Right atrium auricular region (tissue), 2 donors: ENCODE data around the gene RIOK2. TPM values are rescaled to one million over a fixed set of nuclear protein-coding genes. Genes with fewer than 3 reads are reported as not detected.

ENCODE experiments used
- DNase-seq: peaks from one replicate; pipeline ENCODE4 v3.0.0-alpha.2; 2019; ENCODE audit warnings: low spot score
- H3K27ac ChIP-seq, 2 donors: fragments of 200-600 bp; sonication (generic); 1 replicate in 1 of 2; 2 replicates in 1 of 2; pipeline ENCODE4 v1.5.1; 2016 to 2019
- H3K27me3 ChIP-seq, 2 donors: fragments of 200-600 bp; sonication (generic); one replicate each; pipeline versions ENCODE4 v1.5.1 to v1.6.0; 2017 to 2019
- H3K36me3 ChIP-seq: fragments of 200-600 bp; sonication (generic); one replicate; pipeline ENCODE4 v1.5.1; 2016
- H3K4me1 ChIP-seq, 2 donors: fragments of 200-600 bp; sonication (generic); one replicate each; pipeline versions ENCODE4 v1.5.1 to v1.6.0; 2017 to 2019
- H3K4me3 ChIP-seq, 2 donors: fragments of 200-600 bp; sonication (generic); 1 replicate in 1 of 2; 2 replicates in 1 of 2; pipeline ENCODE4 v1.5.1; 2017 to 2019; ENCODE audit warnings: mild to moderate bottlenecking in 1 of 2, moderate library complexity in 1 of 2
- H3K9me3 ChIP-seq, 2 donors: fragments of 200-600 bp; sonication (generic); one replicate each; pipeline ENCODE4 v1.5.1; 2019
- total RNA-seq, 2 donors: library from RNA; depleted of rRNA; stranded (reverse); fragments of >200 nt; gene quantifications; one replicate each; pipeline ENCODE4 v1.1.0, GENCODE V29; 2016
- TF ChIP-seq, protein P1 (sequence below), 2 donors: fragments of 200-600 bp; sonication (generic); IDR thresholded peaks; one replicate each; pipeline ENCODE4 v1.5.1; 2019; ENCODE audit warnings: antibody characterized with exemption in 2 of 2

RIOK2 gene
- total RNA-seq, 2 donors from 2014 or later = 19.2 to 20.4 TPM

DNA sequence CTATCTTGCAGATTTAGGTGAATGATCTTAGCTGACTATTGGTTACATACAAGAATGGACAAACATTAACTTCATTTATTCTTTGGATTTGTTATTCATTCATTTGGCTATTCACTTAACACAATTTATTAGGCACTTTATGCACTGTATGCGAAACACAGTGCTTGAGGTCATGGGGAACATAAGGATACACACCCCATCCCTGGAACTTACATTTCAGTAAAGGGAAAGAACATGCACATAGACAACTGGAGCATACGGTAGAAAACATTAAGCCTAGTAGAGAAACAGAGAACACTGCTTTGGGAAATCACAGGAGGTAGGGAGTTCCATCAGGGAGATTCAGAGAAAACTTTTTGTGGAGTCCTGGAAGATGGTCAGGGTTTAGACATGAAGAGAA lies 62.9 kb downstream of the RIOK2 start:
- TF ChIP-seq, protein P1, sequence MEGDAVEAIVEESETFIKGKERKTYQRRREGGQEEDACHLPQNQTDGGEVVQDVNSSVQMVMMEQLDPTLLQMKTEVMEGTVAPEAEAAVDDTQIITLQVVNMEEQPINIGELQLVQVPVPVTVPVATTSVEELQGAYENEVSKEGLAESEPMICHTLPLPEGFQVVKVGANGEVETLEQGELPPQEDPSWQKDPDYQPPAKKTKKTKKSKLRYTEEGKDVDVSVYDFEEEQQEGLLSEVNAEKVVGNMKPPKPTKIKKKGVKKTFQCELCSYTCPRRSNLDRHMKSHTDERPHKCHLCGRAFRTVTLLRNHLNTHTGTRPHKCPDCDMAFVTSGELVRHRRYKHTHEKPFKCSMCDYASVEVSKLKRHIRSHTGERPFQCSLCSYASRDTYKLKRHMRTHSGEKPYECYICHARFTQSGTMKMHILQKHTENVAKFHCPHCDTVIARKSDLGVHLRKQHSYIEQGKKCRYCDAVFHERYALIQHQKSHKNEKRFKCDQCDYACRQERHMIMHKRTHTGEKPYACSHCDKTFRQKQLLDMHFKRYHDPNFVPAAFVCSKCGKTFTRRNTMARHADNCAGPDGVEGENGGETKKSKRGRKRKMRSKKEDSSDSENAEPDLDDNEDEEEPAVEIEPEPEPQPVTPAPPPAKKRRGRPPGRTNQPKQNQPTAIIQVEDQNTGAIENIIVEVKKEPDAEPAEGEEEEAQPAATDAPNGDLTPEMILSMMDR (IDR thresholded peaks at IDR 0.05) = no peak
- H3K9me3 ChIP-seq = no peaks in the 10 kb centered on the region
- no peak overlapping the region for H3K27ac ChIP-seq
- no peaks in the 10 kb centered on the region for H3K27me3 ChIP-seq
- DNase-seq = no peak
- no peaks in the 10 kb centered on the region for H3K4me1 ChIP-seq
- no peak overlapping the region for H3K4me3 ChIP-seq
- no peaks in the 10 kb centered on the region for H3K36me3 ChIP-seq

DNA sequence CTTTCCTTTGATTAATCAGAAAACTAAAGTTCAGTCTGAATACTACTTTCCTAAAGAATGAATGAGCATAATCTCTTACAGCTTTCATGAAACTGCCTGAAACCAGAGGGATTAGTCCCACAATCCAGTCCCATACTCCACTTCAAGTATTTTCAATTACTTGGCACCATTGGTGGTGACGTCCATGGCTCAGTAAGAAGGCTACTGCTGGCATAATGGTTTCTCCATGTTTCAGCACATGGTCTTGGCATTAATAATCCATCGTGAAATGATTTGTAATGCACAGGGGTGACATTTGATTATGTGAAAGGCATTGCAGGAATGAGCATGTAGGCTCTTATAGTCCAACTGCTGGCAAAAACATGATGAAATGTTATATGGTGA lies 64.0 kb downstream of the RIOK2 start:
- no peaks in the 10 kb centered on the region for H3K27me3 ChIP-seq
- H3K9me3 ChIP-seq = no peaks in the 10 kb centered on the region
- H3K4me3 ChIP-seq = no peak overlapping the region
- H3K36me3 ChIP-seq = no peaks in the 10 kb centered on the region
- H3K4me1 ChIP-seq = no peaks in the 10 kb centered on the region
- DNase-seq = no peak
- H3K27ac ChIP-seq = no peak overlapping the region
- TF ChIP-seq, protein P1 (IDR thresholded peaks at IDR 0.05) = no peak

DNA sequence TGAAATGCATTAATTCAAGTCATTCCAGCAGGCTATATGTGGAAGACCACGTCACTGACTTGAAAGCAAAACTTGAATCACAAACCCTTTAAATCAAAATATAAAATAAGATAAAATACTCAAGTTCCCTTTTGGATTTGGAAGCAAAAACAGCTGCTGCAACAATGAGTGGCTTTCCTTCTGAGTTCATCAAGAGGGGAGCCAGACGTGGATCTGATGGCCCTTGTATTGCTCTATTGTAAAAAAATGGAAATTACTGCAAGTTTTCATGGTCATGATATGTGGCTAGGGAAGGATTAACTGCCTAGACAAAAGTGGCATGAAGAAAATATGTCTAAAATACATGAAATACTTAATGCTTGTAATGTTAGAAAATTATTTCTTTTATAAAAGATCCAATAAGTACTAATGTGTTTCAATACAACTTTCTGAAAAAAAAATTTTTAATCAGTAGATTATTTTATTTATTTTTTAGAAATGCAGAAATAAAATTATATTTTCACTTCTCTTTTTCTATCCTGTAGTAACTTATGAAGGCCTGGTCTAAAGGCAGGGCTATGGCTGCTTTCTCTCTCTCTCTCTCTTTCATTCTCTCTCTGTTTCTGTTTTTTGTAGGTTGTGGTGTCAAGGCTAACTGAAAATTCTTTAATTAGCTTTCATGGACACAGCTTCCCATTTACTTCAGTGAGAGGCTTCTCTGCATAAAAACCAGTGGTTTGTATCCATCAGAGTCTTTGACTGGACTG lies 64.6 kb downstream of the RIOK2 start:
- no peaks in the 10 kb centered on the region for H3K27me3 ChIP-seq
- DNase-seq = no peak
- H3K4me3 ChIP-seq = no peak overlapping the region
- H3K36me3 ChIP-seq = no peaks in the 10 kb centered on the region
- H3K27ac ChIP-seq = no peak overlapping the region
- H3K9me3 ChIP-seq = no peaks in the 10 kb centered on the region
- no peaks in the 10 kb centered on the region for H3K4me1 ChIP-seq
- TF ChIP-seq, protein P1 (IDR thresholded peaks at IDR 0.05) = no peak

DNA sequence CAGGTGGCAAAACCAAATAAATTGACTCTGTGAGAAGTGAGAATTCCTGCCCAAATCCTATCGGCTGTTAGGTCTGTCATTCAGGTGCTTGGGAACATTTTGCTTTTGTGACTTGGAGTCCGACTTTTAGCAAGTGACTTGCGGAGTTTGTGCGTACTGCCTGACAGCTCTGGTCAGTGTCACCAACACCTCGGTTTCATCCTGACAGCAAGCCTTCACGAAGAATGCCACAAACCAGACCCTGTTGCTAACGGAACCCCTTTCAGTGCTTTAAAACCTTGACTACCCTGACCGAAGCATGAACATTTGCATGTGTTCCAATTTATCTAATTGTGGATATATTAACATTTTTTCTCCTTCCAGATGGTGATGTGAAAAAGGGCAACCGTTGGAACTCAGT lies 67.1 kb downstream of the RIOK2 start:
- no peaks in the 10 kb centered on the region for H3K27me3 ChIP-seq
- H3K36me3 ChIP-seq = no peaks in the 10 kb centered on the region
- no peaks in the 10 kb centered on the region for H3K4me1 ChIP-seq
- H3K9me3 ChIP-seq = no peaks in the 10 kb centered on the region
- no peak overlapping the region for H3K4me3 ChIP-seq
- DNase-seq = no peak
- peak overlapping the region; percentile 46 to 78 for H3K27ac ChIP-seq
- TF ChIP-seq, protein P1 (IDR thresholded peaks at IDR 0.05) = no peak

DNA sequence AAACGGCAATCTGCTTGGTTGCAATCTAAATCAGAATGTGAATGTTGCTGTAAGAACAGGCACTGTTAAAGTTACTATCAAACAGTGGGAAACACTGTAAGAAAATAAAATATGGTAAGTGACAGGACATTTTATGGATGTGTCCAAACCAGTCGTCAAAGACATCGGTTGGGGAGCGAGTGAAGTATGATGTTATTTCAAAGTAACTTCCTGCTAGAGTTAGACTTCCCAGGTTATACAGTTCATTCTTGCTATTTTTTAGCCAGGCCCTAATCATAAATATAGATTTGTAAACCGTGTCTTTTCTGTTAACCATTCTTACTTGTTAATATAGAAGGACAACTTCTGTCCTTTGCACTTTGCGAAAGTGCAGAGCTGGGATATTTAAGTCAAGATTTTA lies 70.8 kb downstream of the RIOK2 start:
- Histone ChIP-seq H3K27me3 (no peaks in the 10 kb centered on the region), H3K4me1 (no peaks in the 10 kb centered on the region), H3K9me3 (no peaks in the 10 kb centered on the region), H3K36me3 (no peaks in the 10 kb centered on the region), H3K4me3 (no peak overlapping the region), H3K27ac (no peak overlapping the region)
- no peak for DNase-seq
- TF ChIP-seq, protein P1 (IDR thresholded peaks at IDR 0.05) = no peak

DNA sequence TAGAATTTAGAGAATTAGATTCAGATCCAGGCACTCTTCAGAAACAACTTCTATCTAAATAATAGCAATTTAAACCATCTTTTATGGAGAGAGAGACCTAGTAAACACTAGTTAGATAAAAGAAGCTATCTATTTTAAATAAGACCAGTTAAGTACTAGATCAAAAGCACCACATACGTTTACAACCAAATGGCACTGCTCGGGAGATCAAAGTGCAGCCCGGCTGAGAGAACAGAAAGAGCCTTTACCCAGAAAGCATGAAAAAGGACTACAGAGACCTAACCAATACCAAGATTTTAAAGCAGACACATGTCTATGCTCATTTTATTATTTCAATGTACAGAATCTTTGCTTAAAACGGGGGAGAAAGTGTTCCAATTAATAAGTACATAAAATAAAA lies 71.4 kb downstream of the RIOK2 start:
- no peak for DNase-seq
- Histone ChIP-seq H3K9me3 (no peaks in the 10 kb centered on the region), H3K27me3 (no peaks in the 10 kb centered on the region), H3K36me3 (no peaks in the 10 kb centered on the region), H3K4me1 (no peaks in the 10 kb centered on the region), H3K4me3 (no peak overlapping the region), H3K27ac (no peak overlapping the region)
- TF ChIP-seq, protein P1 (IDR thresholded peaks at IDR 0.05) = no peak
